GM13976 (cell line): ENCODE measurements around the gene EPHB2.

Source experiments
- DNase-seq: peaks from one replicate; pipeline ENCODE4 v3.0.0; 2012; ENCODE audit warnings: low spot score
- in situ Hi-C: fragments of 300-500 bp; cut with MboI; formaldehyde crosslinking; loops from one replicate; pipeline ENCODE4 v1.12.0; 2022; ENCODE audit warnings: low sequenced_read_pairs, mixed read lengths, inconsistent platforms; ENCODE audit not compliant: unreplicated experiment
- TF ChIP-seq, protein P1 (sequence below): IDR thresholded peaks from 2 replicates; pipeline ENCODE4 v1.5.1; 2012; ENCODE audit warnings: borderline replicate concordance, mild to moderate bottlenecking; ENCODE audit not compliant: insufficient read depth; ENCODE audit errors: extremely low read depth, missing control alignments, control extremely low read depth

EPHB2 gene

DNA sequence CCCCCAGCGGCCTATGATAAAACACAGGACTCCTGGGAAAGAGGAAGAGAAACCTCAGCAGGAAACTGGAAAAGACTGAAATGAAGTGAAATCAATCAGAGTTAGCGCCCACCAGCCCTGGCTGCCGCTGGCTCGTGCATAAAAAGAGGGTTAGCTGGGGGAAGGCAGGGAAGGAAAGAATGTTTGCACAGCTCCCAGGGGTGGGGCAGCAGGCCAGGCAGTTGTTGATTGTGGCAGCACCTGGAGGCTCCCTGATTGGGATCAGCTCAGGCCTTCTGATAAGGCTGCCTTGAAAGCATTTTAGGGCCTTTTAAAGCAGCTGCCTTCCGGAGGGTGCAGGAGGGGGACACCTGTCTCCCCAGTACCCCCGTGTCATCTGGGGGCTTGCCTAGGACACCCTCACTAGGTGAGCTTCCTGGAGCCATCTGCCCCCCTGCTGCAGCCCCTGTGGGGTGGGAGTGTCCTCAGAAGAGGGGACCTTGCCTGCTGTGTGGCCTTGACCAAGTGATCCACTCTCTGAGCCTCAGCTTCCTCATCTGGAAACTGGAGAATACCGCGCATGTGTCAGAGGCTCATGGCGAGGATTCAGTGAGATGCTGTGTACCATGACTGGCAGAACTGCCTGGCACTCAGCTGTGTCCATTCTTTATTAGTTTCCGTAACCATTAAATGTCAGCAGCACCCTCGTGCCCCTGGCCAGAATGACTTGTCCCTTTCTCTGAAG lies 6.6 kb downstream of the EPHB2 start:
- TF ChIP-seq, protein P1, sequence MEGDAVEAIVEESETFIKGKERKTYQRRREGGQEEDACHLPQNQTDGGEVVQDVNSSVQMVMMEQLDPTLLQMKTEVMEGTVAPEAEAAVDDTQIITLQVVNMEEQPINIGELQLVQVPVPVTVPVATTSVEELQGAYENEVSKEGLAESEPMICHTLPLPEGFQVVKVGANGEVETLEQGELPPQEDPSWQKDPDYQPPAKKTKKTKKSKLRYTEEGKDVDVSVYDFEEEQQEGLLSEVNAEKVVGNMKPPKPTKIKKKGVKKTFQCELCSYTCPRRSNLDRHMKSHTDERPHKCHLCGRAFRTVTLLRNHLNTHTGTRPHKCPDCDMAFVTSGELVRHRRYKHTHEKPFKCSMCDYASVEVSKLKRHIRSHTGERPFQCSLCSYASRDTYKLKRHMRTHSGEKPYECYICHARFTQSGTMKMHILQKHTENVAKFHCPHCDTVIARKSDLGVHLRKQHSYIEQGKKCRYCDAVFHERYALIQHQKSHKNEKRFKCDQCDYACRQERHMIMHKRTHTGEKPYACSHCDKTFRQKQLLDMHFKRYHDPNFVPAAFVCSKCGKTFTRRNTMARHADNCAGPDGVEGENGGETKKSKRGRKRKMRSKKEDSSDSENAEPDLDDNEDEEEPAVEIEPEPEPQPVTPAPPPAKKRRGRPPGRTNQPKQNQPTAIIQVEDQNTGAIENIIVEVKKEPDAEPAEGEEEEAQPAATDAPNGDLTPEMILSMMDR = no peak
- DNase-seq = no peak
- in situ Hi-C loops = no loop called here

DNA sequence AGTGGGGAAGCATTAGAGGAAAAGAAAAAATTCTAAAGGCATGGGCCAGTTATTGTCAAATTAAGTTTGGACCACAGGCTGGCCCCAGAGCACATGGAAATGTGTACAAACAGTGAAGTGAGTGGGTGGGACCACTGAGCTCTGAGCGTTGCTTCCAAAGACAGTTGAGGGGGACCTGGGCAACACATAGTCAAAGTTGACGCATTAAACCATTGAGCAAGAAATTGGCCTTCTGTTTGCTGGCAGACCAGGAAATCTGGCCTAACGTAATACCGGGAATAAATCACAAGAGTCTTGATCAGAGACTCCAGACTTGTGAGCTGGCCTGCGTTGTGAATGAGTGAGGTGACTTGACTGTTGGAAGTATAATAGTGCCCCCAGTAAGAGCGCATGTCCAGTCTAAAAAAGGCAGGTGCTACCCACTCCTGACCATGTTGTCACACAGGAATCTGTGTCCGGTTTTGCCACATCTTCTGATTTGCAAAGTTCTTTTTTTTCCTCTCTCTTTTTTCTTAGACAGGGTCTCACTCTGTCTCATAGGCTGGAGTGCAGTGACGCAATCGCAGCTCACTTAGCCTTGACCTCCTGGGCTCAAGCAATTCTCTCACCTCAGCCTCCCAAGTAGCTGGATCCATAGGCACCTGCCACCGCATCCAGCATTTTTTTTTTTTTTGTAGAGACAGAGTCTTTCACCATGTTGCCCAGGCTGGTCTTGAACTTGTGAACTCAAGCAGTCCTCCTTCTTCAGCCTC lies 10.7 kb downstream of the EPHB2 start:
- TF ChIP-seq, protein P1 = no peak
- in situ Hi-C loops = no loop called here
- no peak for DNase-seq

DNA sequence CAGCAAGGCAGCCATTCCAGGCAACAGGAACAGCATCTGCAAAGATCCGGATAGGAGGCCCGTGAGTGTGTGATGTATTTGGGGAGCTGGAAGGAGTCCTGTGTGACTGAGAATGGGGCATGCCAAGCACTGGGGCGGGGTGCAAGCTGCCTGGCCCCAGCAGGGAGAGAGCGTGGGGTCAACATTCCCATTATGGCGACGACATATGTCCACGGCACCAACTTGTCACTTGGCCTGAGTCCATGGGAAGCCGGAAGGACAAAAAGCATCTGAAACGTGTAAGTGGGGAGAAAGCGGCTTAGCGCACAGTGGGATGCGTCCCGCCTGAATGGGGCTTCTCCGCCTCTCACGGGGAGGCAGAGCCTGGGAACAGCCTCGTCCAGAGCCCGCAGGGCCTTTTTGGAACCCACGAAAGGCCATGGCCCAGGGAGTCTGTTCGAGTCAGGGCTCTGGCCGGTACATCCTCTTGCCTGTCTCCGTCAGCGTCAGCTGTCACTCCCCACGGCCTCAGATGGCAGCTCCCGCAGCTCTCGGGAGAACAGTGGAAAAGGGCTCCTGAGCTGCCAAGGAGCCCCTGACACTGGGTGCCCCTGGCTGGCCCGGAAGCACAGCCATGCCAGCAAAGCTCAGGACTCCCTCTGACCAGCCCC lies 12.4 kb downstream of the EPHB2 start:
- TF ChIP-seq, protein P1 = no peak
- in situ Hi-C loops = no loop called here
- no peak for DNase-seq

DNA sequence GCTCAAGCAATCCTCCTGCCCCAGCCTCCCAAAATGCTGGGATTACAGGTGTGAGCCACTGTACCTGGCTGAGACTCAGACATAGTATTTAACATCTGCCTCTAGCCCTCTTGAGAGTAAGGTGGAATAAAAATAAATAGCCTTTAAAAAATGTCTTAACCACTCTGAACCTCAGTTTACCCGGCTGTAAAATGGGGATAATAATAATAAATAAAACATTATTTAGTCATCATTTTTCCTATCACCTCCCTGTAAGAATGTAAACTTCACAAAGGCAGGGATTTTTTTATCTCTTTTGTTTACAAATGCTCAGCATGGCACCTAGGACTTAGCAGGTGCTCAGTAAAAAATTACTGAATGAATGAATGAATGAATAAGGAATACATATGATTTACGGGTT lies 17.2 kb downstream of the EPHB2 start:
- TF ChIP-seq, protein P1 = no peak
- in situ Hi-C loops = no loop called here
- DNase-seq = no peak

DNA sequence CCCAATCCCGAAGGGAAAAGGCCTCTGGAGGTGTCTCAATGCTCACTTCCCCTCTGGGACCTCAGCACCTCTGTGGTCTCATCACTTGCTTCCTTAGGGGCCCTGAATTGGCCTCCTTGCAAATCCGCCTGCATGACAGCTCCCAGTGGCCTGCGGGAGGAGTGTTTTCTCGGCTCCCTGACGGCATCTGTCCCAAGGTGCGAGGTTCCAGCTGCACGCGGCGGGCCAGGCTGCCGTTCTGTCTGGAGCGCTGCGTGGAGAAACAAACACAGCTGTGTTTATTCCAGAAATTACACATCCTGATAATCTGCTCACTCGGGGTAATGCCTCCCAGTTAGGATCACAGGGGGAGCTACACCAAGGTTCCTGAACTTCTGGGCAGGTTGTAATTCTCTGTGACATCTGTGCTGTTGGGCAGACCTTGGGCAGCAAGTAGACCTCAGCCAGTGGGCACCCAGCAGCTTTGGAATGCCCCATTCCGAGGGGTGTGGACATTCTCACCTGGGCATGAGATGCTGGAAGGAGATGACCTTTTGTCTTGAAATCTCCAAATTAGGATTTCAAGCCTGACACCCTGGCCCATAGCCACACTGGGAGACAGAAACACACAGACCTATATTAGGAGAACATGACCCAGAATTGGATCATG lies 18.2 kb downstream of the EPHB2 start:
- in situ Hi-C loops = no loop called here
- DNase-seq = no peak
- TF ChIP-seq, protein P1 = no peak

DNA sequence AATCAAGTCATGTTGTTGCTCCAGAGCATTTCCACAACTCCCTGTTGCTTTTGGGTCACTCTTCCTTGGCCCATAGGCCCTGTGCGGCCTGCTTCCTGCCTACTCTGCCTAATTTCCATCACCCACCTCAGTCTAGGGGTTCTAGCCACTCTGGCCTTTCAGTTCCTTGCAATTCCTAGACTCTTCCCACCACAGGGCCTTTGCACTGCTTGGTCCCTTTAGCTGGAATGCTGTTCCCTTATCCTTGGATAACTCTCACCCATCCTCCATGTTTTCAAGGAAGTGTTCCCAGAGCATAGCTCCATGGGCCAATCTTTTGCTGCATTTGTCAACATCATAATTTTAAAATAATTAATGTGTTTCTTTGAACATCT lies 18.7 kb downstream of the EPHB2 start:
- TF ChIP-seq, protein P1 = no peak
- in situ Hi-C loops = no loop called here
- DNase-seq = no peak
